Mesodermal cell (in vitro differentiated cells): Measurements from ENCODE around the gene HOXC5.

ENCODE experiments used
- H3K27ac ChIP-seq: 2 replicates; pipeline ENCODE4 v1.7.0; 2013; ENCODE audit warnings: mild to moderate bottlenecking, low read depth, low read length, moderate library complexity; ENCODE audit not compliant: severe bottlenecking
- H3K36me3 ChIP-seq: 2 replicates; pipeline ENCODE4 v1.7.1; 2013; ENCODE audit warnings: mild to moderate bottlenecking, low read length, moderate library complexity; ENCODE audit not compliant: control insufficient read depth, insufficient read depth
- H3K4me1 ChIP-seq: one replicate; pipeline ENCODE4 v1.7.1; 2013; ENCODE audit warnings: mild to moderate bottlenecking, low read length; ENCODE audit not compliant: insufficient read depth, control insufficient read depth, poor library complexity, severe bottlenecking
- H3K4me3 ChIP-seq: 2 replicates; pipeline ENCODE4 v1.7.0; 2013; ENCODE audit warnings: low read length, control low read depth, mild to moderate bottlenecking; ENCODE audit not compliant: insufficient read depth, poor library complexity, severe bottlenecking; ENCODE audit errors: extremely low read depth
- H3K9me3 ChIP-seq: 2 replicates; pipeline ENCODE4 v1.7.1; 2013; ENCODE audit warnings: mild to moderate bottlenecking, low read length, moderate library complexity; ENCODE audit not compliant: control insufficient read depth
- WGBS, 2 experiments: methylation state at CpG; one replicate each; pipeline ENCODE4 v1.1.5; 2013; ENCODE audit warnings: missing lambda C conversion rate in 2 of 2; ENCODE audit not compliant: insufficient coverage in 2 of 2; 5-methylcytosine and 5-hydroxymethylcytosine counted together

The HOXC5 gene

DNA sequence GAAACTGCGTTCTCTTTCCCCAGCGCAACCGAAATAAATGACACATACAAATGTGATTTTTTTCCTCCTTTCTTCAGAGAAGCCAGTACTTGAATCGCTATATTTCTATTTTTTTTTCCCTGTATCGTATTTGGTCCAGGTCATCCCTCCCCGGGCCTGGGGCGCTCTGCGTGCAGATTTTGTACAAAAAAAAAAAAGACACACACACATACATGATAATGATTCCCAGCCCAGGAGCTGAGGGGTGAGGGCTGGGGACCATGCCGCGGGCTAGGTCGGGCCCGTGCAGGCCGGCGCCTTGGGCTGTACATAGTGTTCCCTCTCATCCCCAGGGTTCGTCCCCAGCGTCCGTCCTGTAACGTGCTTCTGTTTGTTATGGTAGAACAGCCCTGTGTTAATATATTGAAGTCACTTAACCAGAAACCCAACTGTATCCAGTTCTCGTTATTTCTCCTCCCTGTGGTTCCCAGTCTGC is 29.9 kb upstream of the HOXC5 start:
- Histone ChIP-seq H3K4me1 (no peaks in the 10 kb centered on the region), H3K27ac (no peak overlapping the region), H3K36me3 (no peaks in the 10 kb centered on the region), H3K4me3 (no peak overlapping the region), H3K9me3 (no peaks in the 10 kb centered on the region)
- 20 to 22% methylated on average over 4 of the region's 19 CpGs for WGBS, 2 experiments

DNA sequence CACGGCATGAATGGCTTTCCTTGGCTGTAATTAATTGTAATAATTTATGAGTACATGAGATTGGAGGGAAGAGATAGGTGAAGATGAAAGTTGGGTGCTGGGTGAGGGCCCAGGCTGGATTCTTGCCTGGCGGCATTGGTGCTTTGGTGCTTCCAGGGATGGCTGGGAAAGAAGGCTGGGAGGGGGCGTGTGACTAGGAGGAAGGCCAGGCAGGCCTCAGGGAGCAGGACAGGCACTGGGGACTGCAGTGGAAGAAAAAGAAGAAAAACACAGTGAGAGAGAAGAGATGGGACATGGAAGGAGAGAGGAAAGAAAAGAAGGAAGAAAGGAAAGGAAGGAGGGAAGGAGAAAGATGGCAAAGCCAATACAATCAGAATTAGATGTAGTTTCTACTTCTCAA is 29.2 kb upstream of the HOXC5 start:
- no peak overlapping the region for H3K4me3 ChIP-seq
- no peak overlapping the region for H3K27ac ChIP-seq
- H3K4me1 ChIP-seq, result no peaks in the 10 kb centered on the region
- WGBS, 2 experiments, result 14 to 40% methylated on average over 2 to 3 of the region's 3 CpGs
- H3K36me3 ChIP-seq, result no peaks in the 10 kb centered on the region
- H3K9me3 ChIP-seq, result no peaks in the 10 kb centered on the region

- 41 to 44% methylated on average over 10 to 14 of the region's 20 CpGs for WGBS, 2 experiments
- Histone ChIP-seq H3K27ac (no peak overlapping the region), H3K36me3 (no peaks in the 10 kb centered on the region), H3K9me3 (no peaks in the 10 kb centered on the region), H3K4me3 (no peak overlapping the region), H3K4me1 (no peaks in the 10 kb centered on the region)
Measured at GRCh38 chr12:54004063-54004840, 28.6 kb upstream of the HOXC5 start.

- no peak overlapping the region for H3K4me3 ChIP-seq
- no peaks in the 10 kb centered on the region for H3K4me1 ChIP-seq
- H3K27ac ChIP-seq, result no peak overlapping the region
- WGBS, 2 experiments, result 14 to 30% methylated on average over 16 to 18 of the region's 31 CpGs
- H3K36me3 ChIP-seq, result no peaks in the 10 kb centered on the region
- no peaks in the 10 kb centered on the region for H3K9me3 ChIP-seq
Measured at GRCh38 chr12:54004841-54005530, 27.9 kb upstream of the HOXC5 start.

- no peaks in the 10 kb centered on the region for H3K4me1 ChIP-seq
- no peaks in the 10 kb centered on the region for H3K36me3 ChIP-seq
- H3K9me3 ChIP-seq, result no peaks in the 10 kb centered on the region
- no peak overlapping the region for H3K27ac ChIP-seq
- 3 to 9% methylated on average over 7 to 21 of the region's 26 CpGs for WGBS, 2 experiments
- H3K4me3 ChIP-seq, result no peak overlapping the region
Measured at GRCh38 chr12:54005531-54005852, 27.4 kb upstream of the HOXC5 start.

DNA sequence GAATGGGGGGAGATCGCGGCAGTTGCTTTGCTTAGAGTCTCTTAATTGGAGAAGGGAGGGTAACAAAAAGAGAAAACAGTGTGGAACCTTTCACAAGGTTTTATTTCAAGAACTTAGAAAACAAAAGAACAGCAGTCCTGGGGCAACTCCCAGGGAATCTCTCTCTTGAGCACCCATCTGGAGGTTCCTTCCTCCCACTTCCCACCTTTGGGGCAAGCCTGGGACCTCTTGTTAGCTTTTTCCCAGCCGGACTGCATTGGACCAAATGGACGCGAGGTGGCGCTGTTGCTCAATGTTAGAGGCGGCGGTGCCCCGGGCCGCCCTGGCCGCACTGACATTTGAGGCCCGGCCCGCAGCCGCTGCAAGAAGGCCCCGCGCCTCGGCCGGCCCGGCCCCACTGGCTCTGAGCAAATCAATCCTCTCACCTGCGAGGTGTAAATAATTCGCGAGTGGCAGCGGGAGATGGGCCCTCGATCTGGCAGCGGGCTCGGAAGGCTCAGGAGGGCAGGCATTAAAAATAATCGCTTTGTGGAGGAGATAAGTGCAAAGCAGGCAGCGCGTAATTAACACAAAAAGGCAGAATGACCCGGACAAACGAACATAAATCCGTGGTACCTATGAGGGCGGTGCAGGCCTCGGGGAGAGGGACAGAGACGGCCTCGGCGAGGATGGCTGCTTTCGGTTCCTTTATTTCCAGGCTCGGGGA is 26.8 kb upstream of the HOXC5 start:
- H3K9me3 ChIP-seq, result no peaks in the 10 kb centered on the region
- H3K36me3 ChIP-seq, result no peaks in the 10 kb centered on the region
- H3K27ac ChIP-seq, result peak overlapping the region; percentile 17
- no peaks in the 10 kb centered on the region for H3K4me1 ChIP-seq
- 6 to 8% methylated on average over 39 of the region's 39 CpGs for WGBS, 2 experiments
- peak overlapping the region; percentile 7 for H3K4me3 ChIP-seq

- Histone ChIP-seq H3K36me3 (no peaks in the 10 kb centered on the region), H3K9me3 (no peaks in the 10 kb centered on the region), H3K4me1 (no peaks in the 10 kb centered on the region), H3K4me3 (peak overlapping the region; percentile 7), H3K27ac (peak overlapping the region; percentile 17)
- 30% methylated on average over 16 to 19 of the region's 22 CpGs for WGBS, 2 experiments
Measured at GRCh38 chr12:54006559-54007220, 26.2 kb upstream of the HOXC5 start.

DNA sequence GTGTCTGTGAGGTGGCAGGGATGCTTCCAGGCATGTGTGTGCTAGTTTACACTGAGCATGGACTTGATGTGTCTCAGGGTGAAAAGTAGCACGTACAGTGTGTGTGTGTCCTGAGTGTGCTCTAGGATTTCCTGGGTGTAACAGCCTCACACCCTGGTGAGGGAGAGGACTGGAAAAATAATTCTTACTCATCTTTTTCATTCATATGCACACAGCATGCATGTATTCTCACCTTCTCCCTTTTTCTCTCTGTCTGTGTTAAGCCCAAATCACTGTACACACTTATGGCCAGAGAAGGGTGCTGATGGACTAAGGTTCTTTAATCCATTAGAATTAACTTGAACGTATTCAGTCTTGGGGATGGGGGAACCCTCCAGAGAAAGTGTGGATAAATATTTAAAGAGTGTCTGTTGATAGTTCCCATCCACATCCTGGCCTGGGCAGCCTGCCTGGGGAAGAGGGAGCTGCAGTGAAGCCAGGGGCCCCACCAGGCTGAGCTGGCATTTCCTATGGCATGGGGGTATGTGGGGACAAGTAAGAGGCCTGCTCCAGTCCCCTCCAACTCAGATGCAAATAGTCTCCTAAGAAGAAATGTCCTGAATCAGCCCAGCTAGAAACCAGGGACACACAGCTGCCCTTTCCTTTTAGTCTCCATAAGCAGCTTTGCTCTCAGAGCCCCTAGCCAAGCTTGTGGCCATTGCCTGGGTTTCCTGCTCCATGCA is 25.2 kb upstream of the HOXC5 start:
- no peaks in the 10 kb centered on the region for H3K36me3 ChIP-seq
- no peaks in the 10 kb centered on the region for H3K9me3 ChIP-seq
- 14 to 43% methylated on average over 1 of the region's 2 CpGs for WGBS, 2 experiments
- H3K27ac ChIP-seq, result no peak overlapping the region
- H3K4me1 ChIP-seq, result peaks cover 2% of the 10 kb centered on the region
- H3K4me3 ChIP-seq, result no peak overlapping the region

DNA sequence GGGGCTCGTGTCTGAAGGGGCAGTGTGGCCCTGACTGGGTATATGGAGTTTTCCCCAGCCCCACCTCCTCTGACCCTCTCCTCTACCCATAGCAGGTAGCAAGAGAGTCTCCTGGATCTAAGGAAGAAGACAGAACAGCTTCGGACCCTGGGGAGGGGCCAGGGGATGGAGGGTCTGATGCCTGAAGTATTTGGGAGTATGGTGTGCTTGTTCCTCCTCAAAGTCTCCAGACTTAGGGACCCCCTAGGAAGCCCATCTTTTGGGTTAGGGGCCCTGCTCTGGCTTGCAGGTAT is 24.6 kb upstream of the HOXC5 start:
- no peak overlapping the region for H3K4me3 ChIP-seq
- H3K9me3 ChIP-seq, result no peaks in the 10 kb centered on the region
- no peak overlapping the region for H3K27ac ChIP-seq
- peaks cover 7% of the 10 kb centered on the region for H3K4me1 ChIP-seq
- WGBS, 2 experiments, result 0% methylated on average over 1 of the region's 2 CpGs; no CpG with 5 or more reads in 1 of the 2 experiments
- H3K36me3 ChIP-seq, result no peaks in the 10 kb centered on the region
